PC-3 (cell line): ENCODE results near the gene CSMD2.

Experiments
- CTCF ChIP-seq: fragments of 300-600 bp; sonication (generic); conservative IDR thresholded peaks from 2 replicates; pipeline ENCODE4 v1.5.1; 2017; ENCODE audit warnings: antibody characterized with exemption, low read depth, mild to moderate bottlenecking, low read length
- EZH2 ChIP-seq: fragments of 300-600 bp; sonication (generic); IDR thresholded peaks from one replicate; pipeline ENCODE4 v1.6.1; 2017; ENCODE audit warnings: antibody characterized with exemption, mild to moderate bottlenecking, low read length; ENCODE audit not compliant: unreplicated experiment
- EZH2phosphoT487 ChIP-seq: fragments of 300-600 bp; sonication (generic); IDR thresholded peaks from 2 replicates; pipeline ENCODE4 v1.6.1; 2018; ENCODE audit warnings: mild to moderate bottlenecking, antibody characterized with exemption, low read length, borderline replicate concordance

- TF ChIP-seq CTCF (no peak), EZH2 (no peak), EZH2phosphoT487 (no peak)
Measured at GRCh38 chr1:34029954-34030353, 135.1 kb downstream of the CSMD2 start.
